Panc1 (cell line): Measurements from ENCODE around the gene TARBP1. TPM values are rescaled to one million over a fixed set of nuclear protein-coding genes. Genes with fewer than 3 reads are reported as not detected.

Experiments
- ATAC-seq: fragments of 200-7000 bp; cut with Tn5 transposase; 2 replicates; pipeline ENCODE4 v1.9.1; 2020; ENCODE audit warnings: mild to moderate bottlenecking, moderate library complexity
- BruUV-seq: library from RNA; stranded (reverse); fragments of 400-500 nt; replicated peaks from 2 replicates; lab custom pipeline; 2021; lab: Mats Ljungman, UMichigan
- CTCF ChIA-PET: fragments of 300-600 bp; sonication (Branson Sonifier 250); formaldehyde crosslinking; loops from one replicate; lab custom pipeline; 2022; ENCODE audit warnings: antibody characterized with exemption; lab: Charles Lee
- POLR2A ChIA-PET: fragments of 300-600 bp; sonication (Branson Sonifier 250); formaldehyde crosslinking; loops from one replicate; lab custom pipeline; 2022; ENCODE audit warnings: antibody characterized with exemption; lab: Charles Lee
- DNase-seq: peaks from one replicate; pipeline ENCODE4 v3.0.0-alpha.2; 2010; ENCODE audit warnings: low read depth, low spot score
- H3K27ac ChIP-seq: 2 replicates; pipeline ENCODE4 v1.5.1; 2011; ENCODE audit warnings: mild to moderate bottlenecking, low read length, inconsistent platforms
- H3K27me3 ChIP-seq: fragments of 200-500 bp; sonication (Bioruptor generic); 2 replicates; pipeline ENCODE4 v1.6.0; 2014; ENCODE audit warnings: low read length, inconsistent platforms; ENCODE audit not compliant: control insufficient read depth, insufficient read depth
- H3K36me3 ChIP-seq: fragments of 200-500 bp; sonication (Bioruptor generic); 2 replicates; pipeline ENCODE4 v1.5.1; 2014; ENCODE audit warnings: inconsistent platforms, mild to moderate bottlenecking, low read length, moderate library complexity; ENCODE audit not compliant: control insufficient read depth, insufficient read depth
- H3K4me1 ChIP-seq: 2 replicates; pipeline ENCODE4 v1.5.1; 2011; ENCODE audit warnings: inconsistent platforms, mild to moderate bottlenecking, low read length, moderate library complexity; ENCODE audit not compliant: control insufficient read depth, insufficient read depth
- H3K4me3 ChIP-seq, 2 experiments: 2 replicates each; pipeline ENCODE4 v1.5.1; 2011 to 2012; ENCODE audit warnings: low read depth in 2 of 2, low read length in 2 of 2, mild to moderate bottlenecking in 2 of 2, inconsistent platforms in 1 of 2, moderate library complexity in 1 of 2
- H3K9me3 ChIP-seq: fragments of 200-500 bp; sonication (Bioruptor generic); 2 replicates; pipeline ENCODE4 v1.5.1; 2014; ENCODE audit warnings: low read depth, mild to moderate bottlenecking, inconsistent platforms, low read length, moderate library complexity; ENCODE audit not compliant: control insufficient read depth, insufficient read depth
- CTCF ChIP-seq: fragments of 450-650 bp; IDR thresholded peaks from 2 replicates; pipeline ENCODE4 v1.5.1; 2017; ENCODE audit warnings: mild to moderate bottlenecking
- POLR2AphosphoS5 ChIP-seq: IDR thresholded peaks from 2 replicates; pipeline ENCODE4 v1.6.1; 2012; ENCODE audit warnings: mild to moderate bottlenecking, low read depth, low read length, moderate library complexity
- SIN3A ChIP-seq: IDR thresholded peaks from 2 replicates; pipeline ENCODE4 v1.6.1; 2012; ENCODE audit warnings: low read depth, mild to moderate bottlenecking, low read length, moderate library complexity, borderline replicate concordance; ENCODE audit not compliant: insufficient read depth
- TCF7L2 ChIP-seq: IDR thresholded peaks from 2 replicates; pipeline ENCODE4 v1.6.1; 2011; ENCODE audit warnings: mild to moderate bottlenecking, low read depth, low read length, inconsistent platforms
- in situ Hi-C: cut with HindIII; loops from 2 replicates; pipeline ENCODE4 v1.10.0; 2016; ENCODE audit warnings: low sequenced_read_pairs, low pct_unique_long_range_greater_than_20kb
- intact Hi-C: fragments of 100-400 bp; cut with micrococcal nuclease; formaldehyde crosslinking; loops from one replicate; pipeline ENCODE4 v1.10.0; 2022; ENCODE audit not compliant: unreplicated experiment
- total RNA-seq: library from RNA; stranded (reverse); gene quantifications from one replicate; pipeline ENCODE4 v1.2.1, GENCODE V29; 2021; ENCODE audit not compliant: unreplicated experiment
- TF ChIP-seq, protein P1 (sequence below), 2 experiments: IDR thresholded peaks; 2 replicates each; pipeline ENCODE4 v1.6.1; 2011 to 2012; ENCODE audit warnings: low read depth in 2 of 2, control low read depth in 1 of 2, low read length in 1 of 2, mild to moderate bottlenecking in 1 of 2, moderate library complexity in 1 of 2; ENCODE audit not compliant: insufficient read depth in 1 of 2

The TARBP1 gene
- total RNA-seq, 1 experiment from 2014 or later = 45.0 TPM

- H3K36me3 ChIP-seq = no peaks in the 10 kb centered on the region
- no peaks in the 10 kb centered on the region for H3K9me3 ChIP-seq
- intact Hi-C loops = no loop called here
- POLR2A ChIA-PET = no interaction called here
- peaks cover 38% of the 10 kb centered on the region for H3K4me1 ChIP-seq
- H3K27me3 ChIP-seq = no peaks in the 10 kb centered on the region
- in situ Hi-C loops = no loop called here
- peak overlapping the region; percentile 84 for H3K27ac ChIP-seq
- H3K4me3 ChIP-seq = peak overlapping the region; percentile 64 to 73
- CTCF ChIA-PET = no interaction called here
- BruUV-seq = no TSS peak
- ATAC-seq (0 out of 2 replicates have a peak, but pooled peaks have one; percentile 2), DNase-seq (no peak)
- TF ChIP-seq, protein P1, sequence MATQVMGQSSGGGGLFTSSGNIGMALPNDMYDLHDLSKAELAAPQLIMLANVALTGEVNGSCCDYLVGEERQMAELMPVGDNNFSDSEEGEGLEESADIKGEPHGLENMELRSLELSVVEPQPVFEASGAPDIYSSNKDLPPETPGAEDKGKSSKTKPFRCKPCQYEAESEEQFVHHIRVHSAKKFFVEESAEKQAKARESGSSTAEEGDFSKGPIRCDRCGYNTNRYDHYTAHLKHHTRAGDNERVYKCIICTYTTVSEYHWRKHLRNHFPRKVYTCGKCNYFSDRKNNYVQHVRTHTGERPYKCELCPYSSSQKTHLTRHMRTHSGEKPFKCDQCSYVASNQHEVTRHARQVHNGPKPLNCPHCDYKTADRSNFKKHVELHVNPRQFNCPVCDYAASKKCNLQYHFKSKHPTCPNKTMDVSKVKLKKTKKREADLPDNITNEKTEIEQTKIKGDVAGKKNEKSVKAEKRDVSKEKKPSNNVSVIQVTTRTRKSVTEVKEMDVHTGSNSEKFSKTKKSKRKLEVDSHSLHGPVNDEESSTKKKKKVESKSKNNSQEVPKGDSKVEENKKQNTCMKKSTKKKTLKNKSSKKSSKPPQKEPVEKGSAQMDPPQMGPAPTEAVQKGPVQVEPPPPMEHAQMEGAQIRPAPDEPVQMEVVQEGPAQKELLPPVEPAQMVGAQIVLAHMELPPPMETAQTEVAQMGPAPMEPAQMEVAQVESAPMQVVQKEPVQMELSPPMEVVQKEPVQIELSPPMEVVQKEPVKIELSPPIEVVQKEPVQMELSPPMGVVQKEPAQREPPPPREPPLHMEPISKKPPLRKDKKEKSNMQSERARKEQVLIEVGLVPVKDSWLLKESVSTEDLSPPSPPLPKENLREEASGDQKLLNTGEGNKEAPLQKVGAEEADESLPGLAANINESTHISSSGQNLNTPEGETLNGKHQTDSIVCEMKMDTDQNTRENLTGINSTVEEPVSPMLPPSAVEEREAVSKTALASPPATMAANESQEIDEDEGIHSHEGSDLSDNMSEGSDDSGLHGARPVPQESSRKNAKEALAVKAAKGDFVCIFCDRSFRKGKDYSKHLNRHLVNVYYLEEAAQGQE (IDR thresholded peaks at IDR 0.05; ENCODE audit: insufficient read depth in 1 of 2, low read depth in 2 of 2, low read length in 1 of 2) = no peak
- TF ChIP-seq POLR2AphosphoS5 (no peak), CTCF (no peak), SIN3A (no peak), TCF7L2 (no peak)
Observed at GRCh38 chr1:234479310-234479559, 256 bp upstream of the TARBP1 start.

DNA sequence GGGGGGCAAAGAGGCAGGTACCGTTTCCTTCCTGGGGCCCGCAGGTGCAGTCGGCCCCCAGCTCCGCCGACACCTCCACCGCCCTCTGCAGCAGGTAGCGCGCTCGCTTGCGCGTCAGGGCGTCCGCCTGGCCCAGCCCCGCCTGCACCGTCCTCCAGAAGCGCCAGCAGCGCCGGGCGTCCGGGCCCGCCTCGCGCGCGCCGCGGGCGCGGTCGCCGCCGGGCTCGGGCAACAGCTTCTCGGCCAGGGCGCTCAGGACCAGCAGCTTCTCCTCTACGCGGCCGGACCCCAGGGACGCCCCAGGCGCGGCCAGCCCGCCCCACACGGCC is 863 bp downstream of the TARBP1 start:
- no peaks in the 10 kb centered on the region for H3K36me3 ChIP-seq
- TF ChIP-seq, protein P1 (IDR thresholded peaks at IDR 0.05; ENCODE audit: insufficient read depth in 1 of 2, low read depth in 2 of 2, low read length in 1 of 2) = no peak
- TF ChIP-seq CTCF (no peak), TCF7L2 (no peak), SIN3A (no peak), POLR2AphosphoS5 (no peak)
- POLR2A ChIA-PET = no interaction called here
- DNase-seq (no peak), ATAC-seq (peak; percentile 87)
- CTCF ChIA-PET = interaction anchor here (0.6 kb wide), 2 partner anchors 615 to 619 kb away, joined by 3 to 4 read pairs; no protein-coding TSS in a partner anchor
- H3K4me3 ChIP-seq = peak overlapping the region; percentile 73 to 81
- in situ Hi-C loops (no loop called here), intact Hi-C loops (no loop called here)
- H3K9me3 ChIP-seq = no peaks in the 10 kb centered on the region
- BruUV-seq = no TSS peak
- H3K27ac ChIP-seq = peak overlapping the region; percentile 92
- no peaks in the 10 kb centered on the region for H3K27me3 ChIP-seq
- peaks cover 38% of the 10 kb centered on the region for H3K4me1 ChIP-seq
